Middle frontal gyrus (tissue), 1 donor: ENCODE data around the gene EYA3.

ENCODE experiments used
- DNase-seq: peaks from one replicate; pipeline ENCODE4 v3.0.0-alpha.2; 2015; ENCODE audit warnings: low spot score; ENCODE audit errors: extremely low spot score

Gene EYA3

GRCh38 chr1:28071813-28072212, 16.6 kb downstream of the EYA3 start:
- no peak for DNase-seq

GRCh38 chr1:28070725-28071593, 17.5 kb downstream of the EYA3 start:
- DNase-seq: no peak

- no peak for DNase-seq
Measured at GRCh38 chr1:28067523-28068090, 20.8 kb downstream of the EYA3 start.

- no peak for DNase-seq
Measured at GRCh38 chr1:28066393-28067154, 21.8 kb downstream of the EYA3 start.

DNA sequence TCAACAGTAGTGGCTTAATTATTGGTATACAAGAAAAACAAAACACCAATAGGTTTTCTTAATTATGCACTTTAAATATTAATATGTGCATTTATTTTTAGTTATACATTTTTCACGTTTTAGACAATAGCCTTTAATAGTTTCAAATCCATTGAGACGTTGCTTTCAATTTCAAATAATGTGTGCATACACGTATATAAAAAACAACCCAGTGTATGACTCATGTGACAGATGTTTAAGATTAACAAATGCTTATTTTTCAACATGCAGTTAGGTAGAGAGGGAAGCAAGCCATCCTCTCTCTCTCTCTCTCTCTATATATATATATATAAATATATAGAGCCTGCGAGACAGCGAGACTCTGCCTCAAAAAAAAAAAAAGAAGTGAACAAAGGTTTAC, 24.3 kb downstream of the EYA3 start:
- DNase-seq: no peak

DNA sequence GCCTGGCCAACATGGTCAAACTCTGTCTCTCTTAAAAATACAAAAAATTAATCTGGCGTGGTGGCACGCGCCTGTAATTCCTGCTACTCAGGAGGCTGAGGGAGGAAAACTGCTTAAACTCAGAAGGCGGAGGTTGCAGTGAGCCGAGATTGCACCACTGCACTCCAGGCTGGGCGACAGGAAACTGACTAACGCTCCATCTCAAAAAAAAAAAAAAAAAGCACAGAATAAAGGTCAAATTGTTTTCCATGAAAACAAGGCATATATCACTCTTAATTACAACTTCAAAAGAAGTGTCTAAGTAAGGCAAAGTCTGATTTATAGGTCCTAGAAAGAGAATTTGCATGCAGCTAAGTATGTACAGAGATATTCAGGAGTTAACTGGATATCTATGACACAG, 25.6 kb downstream of the EYA3 start:
- DNase-seq: no peak

GRCh38 chr1:28058971-28059878, 29.2 kb downstream of the EYA3 start:
- DNase-seq: no peak

- DNase-seq: no peak
Measured at GRCh38 chr1:28058168-28058567, 30.2 kb downstream of the EYA3 start.

GRCh38 chr1:28056129-28056925, 32.1 kb downstream of the EYA3 start:
- DNase-seq: no peak

GRCh38 chr1:28050776-28051175, 37.6 kb downstream of the EYA3 start:
- DNase-seq: no peak

GRCh38 chr1:28046716-28047115, 41.7 kb downstream of the EYA3 start:
- no peak for DNase-seq

DNA sequence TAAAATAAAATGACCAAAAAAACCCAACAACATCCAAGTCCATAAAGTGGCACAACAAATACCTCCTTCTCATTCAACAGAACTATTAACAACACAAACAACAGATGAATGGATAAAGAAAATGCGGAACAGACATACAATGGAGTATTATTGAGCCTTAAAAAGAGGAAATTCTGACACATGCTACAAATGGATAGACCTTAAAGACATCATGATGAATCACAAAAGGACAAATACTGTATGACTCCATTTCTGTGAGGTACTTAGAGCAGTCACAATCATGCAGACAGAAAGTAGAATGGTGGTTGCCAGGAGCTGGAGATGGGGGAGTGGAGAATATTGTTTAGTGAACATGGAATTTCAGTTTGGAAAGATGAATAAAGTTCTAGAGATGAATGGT, 42.6 kb downstream of the EYA3 start:
- DNase-seq: no peak

DNA sequence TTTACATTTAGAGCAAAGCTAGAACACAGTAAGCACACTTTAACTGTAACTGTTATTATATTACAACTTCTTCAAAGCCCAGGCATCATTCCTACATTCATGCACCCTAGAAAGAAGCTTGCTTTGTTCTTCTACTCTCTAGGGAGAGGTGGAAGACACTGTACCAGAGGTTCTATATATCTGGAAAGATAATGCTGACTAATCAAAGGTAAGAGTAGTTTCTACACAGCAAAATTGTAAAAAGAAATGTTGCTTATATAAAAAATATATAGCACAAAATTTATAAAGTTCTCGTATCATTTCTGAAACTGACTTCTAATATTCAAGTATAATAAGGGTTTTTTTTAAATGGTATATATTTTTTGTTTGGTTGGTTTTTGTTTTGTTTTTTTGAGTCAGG, 44.0 kb downstream of the EYA3 start:
- no peak for DNase-seq

DNA sequence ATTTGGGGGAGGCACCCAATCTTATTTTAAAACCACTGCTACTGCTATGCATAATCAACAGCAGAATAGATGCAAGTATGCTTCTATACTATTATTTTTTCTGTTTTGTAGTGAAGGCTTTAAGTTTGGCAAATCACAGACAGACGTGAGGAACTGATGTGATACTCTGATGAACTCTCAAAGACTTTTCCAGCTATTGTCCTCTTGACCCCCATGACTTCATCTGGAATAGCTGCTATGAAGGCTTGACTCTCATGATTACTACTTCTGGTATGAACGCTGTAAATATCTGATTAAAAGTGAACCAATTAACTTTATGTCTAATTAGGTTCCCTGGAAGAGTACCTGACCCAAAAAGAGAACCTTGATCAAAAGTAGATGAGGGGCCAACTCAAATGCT, 49.1 kb downstream of the EYA3 start:
- no peak for DNase-seq

DNA sequence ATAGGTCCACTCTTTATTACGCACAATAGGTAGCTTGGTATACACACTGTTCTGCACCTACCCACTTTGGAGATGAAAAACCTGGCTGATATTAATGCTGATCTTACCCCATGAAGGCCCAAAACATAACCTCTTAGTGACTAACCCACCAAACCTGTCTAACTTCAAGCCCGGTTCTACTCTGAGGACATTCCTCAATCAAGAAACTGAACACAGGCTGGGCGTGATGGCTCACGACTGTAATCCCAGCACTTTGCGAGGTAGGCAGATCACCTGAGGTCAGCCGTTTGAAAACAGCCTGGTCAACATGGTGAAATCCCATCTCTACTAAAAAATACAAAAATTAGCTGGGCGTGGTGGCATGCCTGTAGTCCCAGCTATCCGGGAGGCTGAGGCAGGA, 50.5 kb downstream of the EYA3 start:
- DNase-seq: no peak

GRCh38 chr1:28037206-28037605, 51.2 kb downstream of the EYA3 start:
- no peak for DNase-seq

DNA sequence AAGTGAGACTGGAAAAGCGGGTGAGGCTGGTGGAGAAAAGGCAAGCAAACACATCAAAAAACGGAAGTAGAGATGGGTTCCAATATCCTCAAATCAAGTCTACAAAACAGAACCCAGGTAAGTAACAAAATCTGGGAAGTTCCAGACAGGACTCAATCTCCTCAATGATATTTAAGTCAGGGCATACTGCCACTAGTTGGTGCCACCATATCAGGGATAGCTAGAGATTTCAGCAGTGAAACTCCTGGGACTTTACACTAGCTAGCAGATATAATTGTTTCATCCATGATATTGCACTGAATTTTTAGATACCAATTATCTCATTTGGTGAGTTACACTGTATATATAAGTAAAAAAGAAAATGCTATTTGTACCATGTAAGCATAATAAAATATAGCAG, 52.0 kb downstream of the EYA3 start:
- no peak for DNase-seq

- DNase-seq: no peak
Measured at GRCh38 chr1:28035420-28035819, 53.0 kb downstream of the EYA3 start.

GRCh38 chr1:28032281-28032680, 56.1 kb downstream of the EYA3 start:
- DNase-seq: no peak

- no peak for DNase-seq
Measured at GRCh38 chr1:28031173-28031572, 57.2 kb downstream of the EYA3 start.
